ENCODE results near the gene NRL.

The NRL gene

GRCh38 chr14:24157331-24157730, 42.6 kb upstream of the NRL start:
- DNase-seq: no peak
- Histone ChIP-seq H3K27me3 (replicated peaks) (no peaks in the 10 kb centered on the region), H3K27ac (no peak overlapping the region), H3K36me3 (replicated peaks) (peaks cover 58% of the 10 kb centered on the region), H3K4me3 (ENCODE audit: low read depth, low read length) (no peak overlapping the region)
- in situ Hi-C loops (cut with HindIII; ENCODE audit: low pct_ligation_motif_present, low sequenced_read_pairs): no loop called here
- no peak for TF ChIP-seq CTCF (IDR thresholded peaks at IDR 0.05; ENCODE audit: low read depth, low read length, missing control alignments)

GRCh38 chr14:24156840-24157239, 42.1 kb upstream of the NRL start:
- Histone ChIP-seq H3K4me3 (ENCODE audit: low read depth, low read length) (no peak overlapping the region), H3K27me3 (replicated peaks) (no peaks in the 10 kb centered on the region), H3K27ac (no peak overlapping the region), H3K36me3 (replicated peaks) (peaks cover 62% of the 10 kb centered on the region)
- in situ Hi-C loops (cut with HindIII; ENCODE audit: low pct_ligation_motif_present, low sequenced_read_pairs): no loop called here
- TF ChIP-seq CTCF (IDR thresholded peaks at IDR 0.05; ENCODE audit: low read depth, low read length, missing control alignments): no peak
- DNase-seq: no peak

- H3K27me3 ChIP-seq (replicated peaks): no peaks in the 10 kb centered on the region
- no peak overlapping the region for H3K27ac ChIP-seq
- TF ChIP-seq CTCF (IDR thresholded peaks at IDR 0.05; ENCODE audit: low read depth, low read length, missing control alignments): no peak
- in situ Hi-C loops (cut with HindIII; ENCODE audit: low pct_ligation_motif_present, low sequenced_read_pairs): no loop called here
- no peak overlapping the region for H3K4me3 ChIP-seq (ENCODE audit: low read depth, low read length)
- H3K36me3 ChIP-seq (replicated peaks): peaks cover 70% of the 10 kb centered on the region
- no peak for DNase-seq
Observed at GRCh38 chr14:24155100-24155499, 40.4 kb upstream of the NRL start.

- in situ Hi-C loops (cut with HindIII; ENCODE audit: low pct_ligation_motif_present, low sequenced_read_pairs): no loop called here
- DNase-seq: no peak
- H3K36me3 ChIP-seq (replicated peaks): peaks cover 54% of the 10 kb centered on the region
- H3K27me3 ChIP-seq (replicated peaks): no peaks in the 10 kb centered on the region
- H3K4me3 ChIP-seq (ENCODE audit: low read depth, low read length): no peak overlapping the region
- no peak for TF ChIP-seq CTCF (IDR thresholded peaks at IDR 0.05; ENCODE audit: low read depth, low read length, missing control alignments)
- H3K27ac ChIP-seq: no peak overlapping the region
Observed at GRCh38 chr14:24151404-24152080, 36.8 kb upstream of the NRL start.

- in situ Hi-C loops (cut with HindIII; ENCODE audit: low pct_ligation_motif_present, low sequenced_read_pairs): no loop called here
- Histone ChIP-seq H3K27ac (no peak overlapping the region), H3K27me3 (replicated peaks) (no peaks in the 10 kb centered on the region), H3K36me3 (replicated peaks) (peaks cover 49% of the 10 kb centered on the region), H3K4me3 (ENCODE audit: low read depth, low read length) (no peak overlapping the region)
- DNase-seq: no peak
- no peak for TF ChIP-seq CTCF (IDR thresholded peaks at IDR 0.05; ENCODE audit: low read depth, low read length, missing control alignments)
Observed at GRCh38 chr14:24150993-24151392, 36.2 kb upstream of the NRL start.

- no peak overlapping the region for H3K27ac ChIP-seq
- in situ Hi-C loops (cut with HindIII; ENCODE audit: low pct_ligation_motif_present, low sequenced_read_pairs): no loop called here
- no peaks in the 10 kb centered on the region for H3K27me3 ChIP-seq (replicated peaks)
- no peak for TF ChIP-seq CTCF (IDR thresholded peaks at IDR 0.05; ENCODE audit: low read depth, low read length, missing control alignments)
- no peak for DNase-seq
- H3K36me3 ChIP-seq (replicated peaks): peaks cover 44% of the 10 kb centered on the region
- H3K4me3 ChIP-seq (ENCODE audit: low read depth, low read length): no peak overlapping the region
Observed at GRCh38 chr14:24150567-24150966, 35.8 kb upstream of the NRL start.

Data from brain microvascular endothelial cell (primary cell).